ENCODE data around the gene ELL. TPM values are rescaled to one million over a fixed set of nuclear protein-coding genes. Genes with fewer than 3 reads are reported as not detected.

Gene ELL
- total and polyA plus RNA-seq, 3 donors from 2014 or later = 48.0 to 76.1 (median 75.8) TPM

GRCh38 chr19:18504886-18505610 lies 16.8 kb downstream of the ELL start:
- Histone ChIP-seq H3K9me3 (no peaks in the 10 kb centered on the region), H3K4me1 (peaks cover 84% of the 10 kb centered on the region), H3K4me3 (no peak overlapping the region), H3K27ac (peak overlapping the region in 1 of 2 donors; percentile 65), H3K36me3 (ENCODE audit: low read depth, missing control alignments) (no peaks in the 10 kb centered on the region), H3K27me3 (no peaks in the 10 kb centered on the region)
- TF ChIP-seq CTCF (IDR thresholded peaks at IDR 0.05) (no peak), POLR2A (IDR thresholded peaks at IDR 0.05) (no peak)
- no peak for DNase-seq
- WGBS, 2 donors = 65 to 75% methylated on average over 7 to 8 of the region's 8 CpGs
- intact Hi-C loops (cut with DNase I; ENCODE audit: low total_unique reads) = no loop called here

GRCh38 chr19:18503971-18504885 lies 17.6 kb downstream of the ELL start:
- peak overlapping the region in 1 of 2 donors; percentile 34 for H3K27ac ChIP-seq
- DNase-seq = no peak

GRCh38 chr19:18503337-18503970 lies 18.4 kb downstream of the ELL start:
- WGBS, 2 donors = 69 to 73% methylated on average over 11 to 15 of the region's 15 CpGs
- no peak for DNase-seq
- Histone ChIP-seq H3K27ac (peak overlapping the region; percentile 29 to 34), H3K9me3 (no peaks in the 10 kb centered on the region), H3K27me3 (no peaks in the 10 kb centered on the region), H3K4me3 (no peak overlapping the region), H3K4me1 (peaks cover 91% of the 10 kb centered on the region), H3K36me3 (ENCODE audit: low read depth, missing control alignments) (no peaks in the 10 kb centered on the region)
- intact Hi-C loops (cut with DNase I; ENCODE audit: low total_unique reads) = no loop called here
- no peak for TF ChIP-seq CTCF (IDR thresholded peaks at IDR 0.05)
- no peak for TF ChIP-seq POLR2A (IDR thresholded peaks at IDR 0.05)

More at GRCh38 chr19:18503971-18504885, 17.6 kb downstream of the ELL start:
- no peak for TF ChIP-seq CTCF (IDR thresholded peaks at IDR 0.05)
- TF ChIP-seq POLR2A (IDR thresholded peaks at IDR 0.05) = no peak
- 71% methylated on average over 12 to 20 of the region's 20 CpGs for WGBS, 2 donors
- Histone ChIP-seq H3K36me3 (ENCODE audit: low read depth, missing control alignments) (no peaks in the 10 kb centered on the region), H3K4me3 (no peak overlapping the region), H3K9me3 (no peaks in the 10 kb centered on the region), H3K4me1 (peaks cover 91% of the 10 kb centered on the region), H3K27me3 (no peaks in the 10 kb centered on the region)
- intact Hi-C loops (cut with DNase I; ENCODE audit: low total_unique reads) = no loop called here

GRCh38 chr19:18502638-18503294 lies 19.1 kb downstream of the ELL start:
- Histone ChIP-seq H3K27ac (peak overlapping the region in 1 of 2 donors; percentile 34), H3K36me3 (ENCODE audit: low read depth, missing control alignments) (no peaks in the 10 kb centered on the region), H3K9me3 (no peaks in the 10 kb centered on the region), H3K4me1 (peaks cover 87% of the 10 kb centered on the region), H3K27me3 (no peaks in the 10 kb centered on the region), H3K4me3 (no peak overlapping the region)
- TF ChIP-seq POLR2A (IDR thresholded peaks at IDR 0.05) (no peak), CTCF (IDR thresholded peaks at IDR 0.05) (no peak)
- DNase-seq = no peak
- WGBS, 2 donors = 72 to 77% methylated on average over 16 to 17 of the region's 17 CpGs
- intact Hi-C loops (cut with DNase I; ENCODE audit: low total_unique reads) = no loop called here

Data from testis (tissue), 3 donors.